Measurements from ENCODE around the gene WNK2. TPM values are rescaled to one million over a fixed set of nuclear protein-coding genes. Genes with fewer than 3 reads are reported as not detected.

The WNK2 gene
- total RNA-seq, 1 donor from 2014 or later = 1.9 TPM

GRCh38 chr9:93183131-93183662 lies 742 bp upstream of the WNK2 start:
- peaks cover 36% of the 10 kb centered on the region for H3K27me3 ChIP-seq (ENCODE audit: insufficient read depth, low read length)
- no peak overlapping the region for H3K4me3 Mint-ChIP-seq (ENCODE audit: unreplicated experiment)
- H3K36me3 Mint-ChIP-seq (ENCODE audit: low read depth, unreplicated experiment) = no peaks in the 10 kb centered on the region
- H3K4me2 ChIP-seq (ENCODE audit: low read length) = peak overlapping the region; percentile 76
- peaks cover 75% of the 10 kb centered on the region for H3K27me3 Mint-ChIP-seq (ENCODE audit: low read depth, unreplicated experiment)
- no peak overlapping the region for H3K4me3 ChIP-seq (ENCODE audit: insufficient read depth, low read depth, low read length)
- no peaks in the 10 kb centered on the region for H3K79me2 ChIP-seq (ENCODE audit: insufficient read depth, low read length)
- H3K9ac ChIP-seq (ENCODE audit: low read length) = no peak overlapping the region
- H2AFZ ChIP-seq (ENCODE audit: low read depth, low read length) = no peak overlapping the region
- H4K20me1 ChIP-seq (ENCODE audit: insufficient read depth, low read length) = no peaks in the 10 kb centered on the region
- H3K4me1 ChIP-seq (ENCODE audit: insufficient read depth, low read length) = no peaks in the 10 kb centered on the region
- H3K9me3 ChIP-seq (ENCODE audit: insufficient read depth, low read depth, low read length) = no peaks in the 10 kb centered on the region
- no peak overlapping the region for H3K27ac Mint-ChIP-seq (ENCODE audit: unreplicated experiment)
- no peak overlapping the region for H3K27ac ChIP-seq (ENCODE audit: low read depth, low read length)
- H3K9me3 Mint-ChIP-seq (ENCODE audit: unreplicated experiment) = peaks cover 5% of the 10 kb centered on the region
- FAIRE-seq (no peak), DNase-seq (ENCODE audit: low read depth) (no peak)
- H3K36me3 ChIP-seq (ENCODE audit: insufficient read depth, low read length) = no peaks in the 10 kb centered on the region
- TF ChIP-seq CTCF (IDR thresholded peaks at IDR 0.05; ENCODE audit: insufficient read depth, low read depth, low read length) (no peak), EZH2 (IDR thresholded peaks at IDR 0.05; ENCODE audit: insufficient read depth, low read length) (no peak)
- H3K4me1 Mint-ChIP-seq (ENCODE audit: low read depth, unreplicated experiment) = no peaks in the 10 kb centered on the region

GRCh38 chr9:93184432-93185265 lies 710 bp downstream of the WNK2 start:
- Histone ChIP-seq H3K27me3 (ENCODE audit: insufficient read depth, low read length) (peaks cover 36% of the 10 kb centered on the region), H3K9ac (ENCODE audit: low read length) (no peak overlapping the region), H3K9me3 (ENCODE audit: insufficient read depth, low read depth, low read length) (no peaks in the 10 kb centered on the region), H3K4me1 (ENCODE audit: insufficient read depth, low read length) (no peaks in the 10 kb centered on the region), H3K4me3 (ENCODE audit: insufficient read depth, low read depth, low read length) (peak overlapping the region; percentile 28), H4K20me1 (ENCODE audit: insufficient read depth, low read length) (no peaks in the 10 kb centered on the region), H3K27ac (ENCODE audit: low read depth, low read length) (no peak overlapping the region), H2AFZ (ENCODE audit: low read depth, low read length) (peak overlapping the region; percentile 56), H3K79me2 (ENCODE audit: insufficient read depth, low read length) (no peaks in the 10 kb centered on the region), H3K4me2 (ENCODE audit: low read length) (peak overlapping the region; percentile 76), H3K36me3 (ENCODE audit: insufficient read depth, low read length) (no peaks in the 10 kb centered on the region)
- no peak for DNase-seq (ENCODE audit: low read depth)
- TF ChIP-seq EZH2 (IDR thresholded peaks at IDR 0.05; ENCODE audit: insufficient read depth, low read length) (peak; percentile 72), CTCF (IDR thresholded peaks at IDR 0.05; ENCODE audit: insufficient read depth, low read depth, low read length) (no peak)
- no peak for FAIRE-seq
- H3K36me3 Mint-ChIP-seq (ENCODE audit: low read depth, unreplicated experiment) = no peaks in the 10 kb centered on the region
- H3K9me3 Mint-ChIP-seq (ENCODE audit: unreplicated experiment) = peaks cover 5% of the 10 kb centered on the region
- no peak overlapping the region for H3K27ac Mint-ChIP-seq (ENCODE audit: unreplicated experiment)
- no peaks in the 10 kb centered on the region for H3K4me1 Mint-ChIP-seq (ENCODE audit: low read depth, unreplicated experiment)
- H3K4me3 Mint-ChIP-seq (ENCODE audit: unreplicated experiment) = no peak overlapping the region
- peaks cover 75% of the 10 kb centered on the region for H3K27me3 Mint-ChIP-seq (ENCODE audit: low read depth, unreplicated experiment)
